ENCODE results near the gene SETD1A. TPM values are rescaled to one million over a fixed set of nuclear protein-coding genes. Genes with fewer than 3 reads are reported as not detected.

The SETD1A gene
- total and polyA plus RNA-seq, 9 of the 15 experiments (the other 6 are each of a cell fraction or from before 2014, with no cell fraction given) = 0.08 to 36.0 (median 4.2) TPM

- TF ChIP-seq, protein P1, sequence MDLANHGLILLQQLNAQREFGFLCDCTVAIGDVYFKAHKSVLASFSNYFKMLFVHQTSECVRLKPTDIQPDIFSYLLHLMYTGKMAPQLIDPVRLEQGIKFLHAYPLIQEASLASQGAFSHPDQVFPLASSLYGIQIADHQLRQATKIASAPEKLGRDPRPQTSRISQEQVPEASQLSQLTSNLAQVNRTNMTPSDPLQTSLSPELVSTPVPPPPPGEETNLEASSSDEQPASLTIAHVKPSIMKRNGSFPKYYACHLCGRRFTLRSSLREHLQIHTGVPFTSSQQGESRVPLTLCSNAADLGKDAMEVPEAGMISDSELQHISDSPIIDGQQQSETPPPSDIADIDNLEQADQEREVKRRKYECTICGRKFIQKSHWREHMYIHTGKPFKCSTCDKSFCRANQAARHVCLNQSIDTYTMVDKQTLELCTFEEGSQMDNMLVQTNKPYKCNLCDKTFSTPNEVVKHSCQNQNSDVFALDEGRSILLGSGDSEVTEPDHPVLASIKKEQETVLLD (IDR thresholded peaks at IDR 0.05) = peak; percentile 57; the same call in 1 of the 2 replicates
- TF ChIP-seq ZNF785 (CRISPR knock-in tag; IDR thresholded peaks at IDR 0.05) (no peak), EP400 (IDR thresholded peaks at IDR 0.05) (peak; percentile 76), SAFB2 (IDR thresholded peaks at IDR 0.05; ENCODE audit: borderline replicate concordance, low read depth, low read length, severe bottlenecking) (no peak), PHF20 (IDR thresholded peaks at IDR 0.05; ENCODE audit: partially characterized antibody) (peak; percentile 81), CHD4 (IDR thresholded peaks at IDR 0.05; ENCODE audit: insufficient read depth, insufficient replicate concordance, low read depth, low read length, poor library complexity, severe bottlenecking) (no peak), RBBP5 (IDR thresholded peaks at IDR 0.05; ENCODE audit: borderline replicate concordance, insufficient read depth, low read length, poor library complexity, severe bottlenecking) (peak; percentile 70), PTRF (tag; IDR thresholded peaks at IDR 0.05) (no peak), EGR1 (conservative IDR thresholded peaks at IDR 0.05) (peak; percentile 4; the same call in 1 of the 2 replicates), ELF2 (CRISPR knock-in tag; IDR thresholded peaks at IDR 0.05) (peak; percentile 34; the same call in 1 of the 2 replicates), LARP7 (IDR thresholded peaks at IDR 0.05) (peak; percentile 92), POLR2AphosphoS5 (IDR thresholded peaks at IDR 0.05; ENCODE audit: control insufficient read depth, insufficient read depth, low read depth, low read length) (peak; percentile 84), ARID2 (IDR thresholded peaks at IDR 0.05) (no peak), PHF8 (IDR thresholded peaks at IDR 0.05; ENCODE audit: borderline replicate concordance, low read length) (peak; percentile 80)
- TF ChIP-seq, protein P2, sequence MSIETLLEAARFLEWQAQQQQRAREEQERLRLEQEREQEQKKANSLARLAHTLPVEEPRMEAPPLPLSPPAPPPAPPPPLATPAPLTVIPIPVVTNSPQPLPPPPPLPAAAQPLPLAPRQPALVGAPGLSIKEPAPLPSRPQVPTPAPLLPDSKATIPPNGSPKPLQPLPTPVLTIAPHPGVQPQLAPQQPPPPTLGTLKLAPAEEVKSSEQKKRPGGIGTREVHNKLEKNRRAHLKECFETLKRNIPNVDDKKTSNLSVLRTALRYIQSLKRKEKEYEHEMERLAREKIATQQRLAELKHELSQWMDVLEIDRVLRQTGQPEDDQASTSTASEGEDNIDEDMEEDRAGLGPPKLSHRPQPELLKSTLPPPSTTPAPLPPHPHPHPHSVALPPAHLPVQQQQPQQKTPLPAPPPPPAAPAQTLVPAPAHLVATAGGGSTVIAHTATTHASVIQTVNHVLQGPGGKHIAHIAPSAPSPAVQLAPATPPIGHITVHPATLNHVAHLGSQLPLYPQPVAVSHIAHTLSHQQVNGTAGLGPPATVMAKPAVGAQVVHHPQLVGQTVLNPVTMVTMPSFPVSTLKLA (conservative IDR thresholded peaks at IDR 0.05) = peak in 1 of 2 experiments; percentile 56; a peak in 1 of 4 replicates
- TF ChIP-seq, protein P3, sequence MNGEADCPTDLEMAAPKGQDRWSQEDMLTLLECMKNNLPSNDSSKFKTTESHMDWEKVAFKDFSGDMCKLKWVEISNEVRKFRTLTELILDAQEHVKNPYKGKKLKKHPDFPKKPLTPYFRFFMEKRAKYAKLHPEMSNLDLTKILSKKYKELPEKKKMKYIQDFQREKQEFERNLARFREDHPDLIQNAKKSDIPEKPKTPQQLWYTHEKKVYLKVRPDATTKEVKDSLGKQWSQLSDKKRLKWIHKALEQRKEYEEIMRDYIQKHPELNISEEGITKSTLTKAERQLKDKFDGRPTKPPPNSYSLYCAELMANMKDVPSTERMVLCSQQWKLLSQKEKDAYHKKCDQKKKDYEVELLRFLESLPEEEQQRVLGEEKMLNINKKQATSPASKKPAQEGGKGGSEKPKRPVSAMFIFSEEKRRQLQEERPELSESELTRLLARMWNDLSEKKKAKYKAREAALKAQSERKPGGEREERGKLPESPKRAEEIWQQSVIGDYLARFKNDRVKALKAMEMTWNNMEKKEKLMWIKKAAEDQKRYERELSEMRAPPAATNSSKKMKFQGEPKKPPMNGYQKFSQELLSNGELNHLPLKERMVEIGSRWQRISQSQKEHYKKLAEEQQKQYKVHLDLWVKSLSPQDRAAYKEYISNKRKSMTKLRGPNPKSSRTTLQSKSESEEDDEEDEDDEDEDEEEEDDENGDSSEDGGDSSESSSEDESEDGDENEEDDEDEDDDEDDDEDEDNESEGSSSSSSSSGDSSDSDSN (IDR thresholded peaks at IDR 0.05; ENCODE audit: borderline replicate concordance in 1 of 2, low read depth in 2 of 2, low read length in 2 of 2) = no peak
- TF ChIP-seq, protein P4, sequence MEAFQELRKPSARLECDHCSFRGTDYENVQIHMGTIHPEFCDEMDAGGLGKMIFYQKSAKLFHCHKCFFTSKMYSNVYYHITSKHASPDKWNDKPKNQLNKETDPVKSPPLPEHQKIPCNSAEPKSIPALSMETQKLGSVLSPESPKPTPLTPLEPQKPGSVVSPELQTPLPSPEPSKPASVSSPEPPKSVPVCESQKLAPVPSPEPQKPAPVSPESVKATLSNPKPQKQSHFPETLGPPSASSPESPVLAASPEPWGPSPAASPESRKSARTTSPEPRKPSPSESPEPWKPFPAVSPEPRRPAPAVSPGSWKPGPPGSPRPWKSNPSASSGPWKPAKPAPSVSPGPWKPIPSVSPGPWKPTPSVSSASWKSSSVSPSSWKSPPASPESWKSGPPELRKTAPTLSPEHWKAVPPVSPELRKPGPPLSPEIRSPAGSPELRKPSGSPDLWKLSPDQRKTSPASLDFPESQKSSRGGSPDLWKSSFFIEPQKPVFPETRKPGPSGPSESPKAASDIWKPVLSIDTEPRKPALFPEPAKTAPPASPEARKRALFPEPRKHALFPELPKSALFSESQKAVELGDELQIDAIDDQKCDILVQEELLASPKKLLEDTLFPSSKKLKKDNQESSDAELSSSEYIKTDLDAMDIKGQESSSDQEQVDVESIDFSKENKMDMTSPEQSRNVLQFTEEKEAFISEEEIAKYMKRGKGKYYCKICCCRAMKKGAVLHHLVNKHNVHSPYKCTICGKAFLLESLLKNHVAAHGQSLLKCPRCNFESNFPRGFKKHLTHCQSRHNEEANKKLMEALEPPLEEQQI (IDR thresholded peaks at IDR 0.05) = no peak
These were observed 39.6 kb downstream of the SETD1A start (continued) for GRCh38 chr16:30996985-30997724.
